ENCODE data around the gene CLDN9. TPM values are rescaled to one million over a fixed set of nuclear protein-coding genes. Genes with fewer than 3 reads are reported as not detected.
"Not testable (repeated sequence)": the region's sequence is repeated elsewhere in the genome, so short reads cannot be mapped to it uniquely, and the experiment has no call there.

CLDN9 gene
- total RNA-seq, 4 donors from 2014 or later = 0.32 to 0.39 TPM; not detected in 2

- H3K27me3 ChIP-seq = peaks cover 36% of the 10 kb centered on the region
- no peak overlapping the region for H3K4me3 ChIP-seq
- H3K9me3 ChIP-seq = no peaks in the 10 kb centered on the region
- TF ChIP-seq POLR2A (IDR thresholded peaks at IDR 0.05) = no peak
- TF ChIP-seq EP300 (IDR thresholded peaks at IDR 0.05) = no peak
- no peak for TF ChIP-seq POLR2AphosphoS5 (IDR thresholded peaks at IDR 0.05)
- TF ChIP-seq CTCF (IDR thresholded peaks at IDR 0.05) = no peak
- H3K27ac ChIP-seq = no peak overlapping the region
- ATAC-seq = no peak
- no peaks in the 10 kb centered on the region for H3K36me3 ChIP-seq
- 75 to 82% methylated on average over 7 to 15 of the region's 17 CpGs for WGBS, 2 donors (ENCODE audit: low coverage in 1 of 2)
- peaks cover 0 to 22% (median 11%) of the 10 kb centered on the region in 3 donors for H3K4me1 ChIP-seq
Measured at GRCh38 chr16:3054965-3055733, 42.4 kb downstream of the CLDN9 start.

DNA sequence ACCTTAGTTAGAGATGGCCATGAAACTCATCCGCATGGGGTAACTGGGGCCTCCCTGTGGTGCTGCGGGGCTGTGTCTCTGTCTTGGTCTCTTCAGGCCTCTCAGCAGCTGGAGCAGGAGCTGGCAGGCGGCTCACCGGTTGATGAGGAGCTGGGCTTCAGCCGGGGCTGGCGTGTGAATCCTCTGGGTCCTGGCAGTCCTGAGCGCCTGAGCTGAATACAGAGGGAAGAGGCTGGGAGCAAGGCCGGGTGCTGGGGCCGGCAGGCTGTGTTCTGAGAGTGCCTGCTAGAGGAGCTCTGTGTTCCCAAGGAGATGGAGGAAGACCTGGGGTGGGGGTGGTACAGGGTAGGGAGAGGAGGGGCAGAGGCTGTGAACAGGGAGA, 43.0 kb downstream of the CLDN9 start:
- peaks cover 0 to 25% (median 11%) of the 10 kb centered on the region in 3 donors for H3K4me1 ChIP-seq
- ATAC-seq, H3K36me3 ChIP-seq, H3K4me3 ChIP-seq, H3K9me3 ChIP-seq, H3K27ac ChIP-seq: not testable (repeated sequence)
- no CpG with 5 or more reads among the region's 9 CpGs for WGBS, 2 donors (ENCODE audit: low coverage in 1 of 2)
- H3K27me3 ChIP-seq = peaks cover 30% of the 10 kb centered on the region

- Histone ChIP-seq H3K4me3 (no peak overlapping the region), H3K36me3 (no peaks in the 10 kb centered on the region), H3K4me1 (peaks cover 0 to 25% (median 11%) of the 10 kb centered on the region in 3 donors), H3K27me3 (peaks cover 21% of the 10 kb centered on the region), H3K27ac (no peak overlapping the region), H3K9me3 (no peaks in the 10 kb centered on the region)
- 88% methylated on average over 1 to 3 of the region's 19 CpGs for WGBS, 2 donors (ENCODE audit: low coverage in 1 of 2)
- TF ChIP-seq CTCF (IDR thresholded peaks at IDR 0.05) (no peak), POLR2A (IDR thresholded peaks at IDR 0.05) (no peak)
- no peak for ATAC-seq
Measured at GRCh38 chr16:3056336-3057180, 43.8 kb downstream of the CLDN9 start.

GRCh38 chr16:3057181-3058138, 44.7 kb downstream of the CLDN9 start:
- ATAC-seq = no peak
- Histone ChIP-seq H3K4me3 (peak overlapping the region in 1 of 2 donors; percentile 83), H3K9me3 (no peaks in the 10 kb centered on the region), H3K27me3 (peaks cover 14% of the 10 kb centered on the region), H3K27ac (no peak overlapping the region), H3K4me1 (peaks cover 0 to 25% (median 11%) of the 10 kb centered on the region in 3 donors), H3K36me3 (no peaks in the 10 kb centered on the region)
- WGBS, 2 donors (ENCODE audit: low coverage in 1 of 2) = 77 to 83% methylated on average over 5 to 7 of the region's 22 CpGs
- TF ChIP-seq CTCF (IDR thresholded peaks at IDR 0.05) = no peak
- TF ChIP-seq POLR2AphosphoS5 (IDR thresholded peaks at IDR 0.05) = no peak
- no peak for TF ChIP-seq EP300 (IDR thresholded peaks at IDR 0.05)
- no peak for TF ChIP-seq POLR2A (IDR thresholded peaks at IDR 0.05)

Data from gastroesophageal sphincter (tissue), 4 donors.